ENCODE measurements around the gene ABI3BP.

DNA sequence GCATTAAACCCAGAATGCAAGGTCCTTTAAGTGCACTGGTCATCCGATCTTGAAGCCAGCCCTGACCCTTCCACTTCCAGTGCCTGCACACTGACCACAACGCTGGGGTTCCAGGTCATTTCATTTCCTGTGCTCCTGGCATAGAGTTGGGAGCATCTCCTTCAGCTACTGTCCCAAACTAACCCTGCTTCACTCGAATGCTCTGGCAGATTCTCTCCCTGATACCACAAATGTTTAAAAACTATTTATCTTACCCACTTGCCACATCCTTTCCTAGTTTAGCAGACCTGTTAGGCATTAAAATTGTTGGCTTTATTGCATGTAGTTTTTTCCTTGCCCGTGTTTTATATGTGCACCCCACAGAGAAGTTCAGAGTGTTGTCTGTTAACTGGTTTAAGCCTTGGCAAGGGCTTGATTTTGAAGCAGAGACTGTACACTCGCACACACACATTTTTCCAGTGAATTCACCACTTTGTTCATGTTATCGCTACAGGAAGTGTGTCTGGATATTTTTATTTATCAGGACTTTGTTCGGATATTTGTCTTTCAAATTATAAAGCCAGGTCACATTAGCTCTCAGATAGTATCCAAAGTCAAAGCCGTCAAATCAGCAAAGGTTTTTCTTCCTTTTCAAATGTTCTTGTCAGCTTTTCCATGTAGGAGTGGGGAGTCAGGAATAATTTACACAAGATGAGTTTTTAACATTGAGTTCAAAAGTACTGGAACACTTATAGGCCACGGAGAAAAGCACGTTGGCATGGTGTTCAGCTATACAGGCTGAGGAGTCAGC is 77.3 kb downstream of the ABI3BP start:
- TF ChIP-seq CTCF (IDR thresholded peaks at IDR 0.05) (no peak), POLR2A (IDR thresholded peaks at IDR 0.05) (no peak)
